ENCODE data around the gene CTSH. TPM values are rescaled to one million over a fixed set of nuclear protein-coding genes. Genes with fewer than 3 reads are reported as not detected.
A peak's percentile ranks its signal among the peaks of the same experiment; 100 is the strongest.

The CTSH gene
- total and polyA plus RNA-seq, 2 donors from 2014 or later: 201 to 1,628 TPM

GRCh38 chr15:78937132-78937739, 7.6 kb downstream of the CTSH start:
- H3K4me1 ChIP-seq (ENCODE audit: control insufficient read depth in 2 of 3, insufficient read depth in 2 of 3, low read depth in 1 of 3, low read length in 3 of 3): peaks cover 0 to 30% (median 17%) of the 10 kb centered on the region in 3 donors
- no peak overlapping the region for H3K9ac ChIP-seq (ENCODE audit: low read length in 3 of 3)
- no peak overlapping the region for H3K4me3 ChIP-seq (ENCODE audit: low read length in 3 of 3)
- DNase-seq (peak in 2 of 5 donors; percentile 34 to 45), FAIRE-seq (no peak)
- peak overlapping the region in 1 of 2 donors; percentile 1 for H3K27ac ChIP-seq (ENCODE audit: low read depth in 2 of 2, low read length in 2 of 2)
- no peaks in the 10 kb centered on the region for H3K9me3 ChIP-seq (ENCODE audit: control insufficient read depth in 2 of 3, insufficient read depth in 1 of 3, low read length in 3 of 3)
- intact Hi-C loops (cut with DNase I): no loop called here
- no peak for TF ChIP-seq CTCF (IDR thresholded peaks at IDR 0.05; ENCODE audit: borderline replicate concordance, extremely low read depth, insufficient read depth)
- no peaks in the 10 kb centered on the region for H3K27me3 ChIP-seq (ENCODE audit: control insufficient read depth, insufficient read depth, low read length)
- peaks cover 0 to 29% (median 14%) of the 10 kb centered on the region in 3 donors for H3K36me3 ChIP-seq (ENCODE audit: control insufficient read depth in 2 of 3, insufficient read depth in 3 of 3, low read length in 3 of 3)

- intact Hi-C loops (cut with DNase I): no loop called here
- TF ChIP-seq CTCF (IDR thresholded peaks at IDR 0.05; ENCODE audit: borderline replicate concordance, extremely low read depth, insufficient read depth): no peak
- H3K27ac ChIP-seq (ENCODE audit: low read depth in 2 of 2, low read length in 2 of 2): peak overlapping the region; percentile 69 to 94
Observed at GRCh38 chr15:78934655-78935023, 10.2 kb downstream of the CTSH start.

GRCh38 chr15:78933823-78934654, 10.8 kb downstream of the CTSH start:
- peaks cover 0 to 42% (median 26%) of the 10 kb centered on the region in 3 donors for H3K4me1 ChIP-seq (ENCODE audit: control insufficient read depth in 2 of 3, insufficient read depth in 2 of 3, low read depth in 1 of 3, low read length in 3 of 3)
- no peaks in the 10 kb centered on the region for H3K27me3 ChIP-seq (ENCODE audit: control insufficient read depth, insufficient read depth, low read length)
- FAIRE-seq: no peak
- peak in 4 of 5 donors; percentile 47 to 85 (median 73) for DNase-seq
- intact Hi-C loops (cut with DNase I): no loop called here
- peaks cover 0 to 51% (median 14%) of the 10 kb centered on the region in 3 donors for H3K36me3 ChIP-seq (ENCODE audit: control insufficient read depth in 2 of 3, insufficient read depth in 3 of 3, low read length in 3 of 3)
- peak overlapping the region; percentile 93 to 94 for H3K27ac ChIP-seq (ENCODE audit: low read depth in 2 of 2, low read length in 2 of 2)
- no peaks in the 10 kb centered on the region for H3K9me3 ChIP-seq (ENCODE audit: control insufficient read depth in 2 of 3, insufficient read depth in 1 of 3, low read length in 3 of 3)
- peak overlapping the region in 1 of 3 donors; percentile 75 for H3K9ac ChIP-seq (ENCODE audit: low read length in 3 of 3)
- no peak overlapping the region for H3K4me3 ChIP-seq (ENCODE audit: low read length in 3 of 3)
- TF ChIP-seq CTCF (IDR thresholded peaks at IDR 0.05; ENCODE audit: borderline replicate concordance, extremely low read depth, insufficient read depth): no peak

More at GRCh38 chr15:78934655-78935023, 10.2 kb downstream of the CTSH start:
- peaks cover 0 to 42% (median 26%) of the 10 kb centered on the region in 3 donors for H3K4me1 ChIP-seq (ENCODE audit: control insufficient read depth in 2 of 3, insufficient read depth in 2 of 3, low read depth in 1 of 3, low read length in 3 of 3)
- H3K9me3 ChIP-seq (ENCODE audit: control insufficient read depth in 2 of 3, insufficient read depth in 1 of 3, low read length in 3 of 3): no peaks in the 10 kb centered on the region
- no peaks in the 10 kb centered on the region for H3K27me3 ChIP-seq (ENCODE audit: control insufficient read depth, insufficient read depth, low read length)
- peak in 1 of 5 donors; percentile 7 for DNase-seq
- H3K36me3 ChIP-seq (ENCODE audit: control insufficient read depth in 2 of 3, insufficient read depth in 3 of 3, low read length in 3 of 3): peaks cover 0 to 45% (median 14%) of the 10 kb centered on the region in 3 donors
- H3K4me3 ChIP-seq (ENCODE audit: low read length in 3 of 3): no peak overlapping the region
- FAIRE-seq: no peak
- H3K9ac ChIP-seq (ENCODE audit: low read length in 3 of 3): peak overlapping the region in 1 of 3 donors; percentile 14
